WTC11 (cell line): ENCODE measurements around the gene SYT15.
"Not testable (repeated sequence)": the region's sequence is repeated elsewhere in the genome, so short reads cannot be mapped to it uniquely, and the experiment has no call there.

ENCODE experiments used
- CREM ChIP-seq: sonication (generic); formaldehyde crosslinking; IDR thresholded peaks from 2 replicates; pipeline ENCODE4 v1.8.1; 2022; ENCODE audit warnings: mild to moderate bottlenecking, missing genetic modification reagents, moderate library complexity
- FOXK1 ChIP-seq: sonication (generic); formaldehyde crosslinking; IDR thresholded peaks from 2 replicates; pipeline ENCODE4 v1.8.0; 2022; ENCODE audit warnings: mild to moderate bottlenecking, moderate library complexity, missing genetic modification reagents
- MXD4 ChIP-seq: fragments of 250-450 bp; sonication (Bioruptor Pico); IDR thresholded peaks from 2 replicates; pipeline ENCODE4 v1.8.0; 2021; ENCODE audit warnings: mild to moderate bottlenecking, moderate library complexity, borderline replicate concordance
- NR2C2 ChIP-seq: sonication (generic); formaldehyde crosslinking; IDR thresholded peaks from 2 replicates; pipeline ENCODE4 v1.8.0; 2022; ENCODE audit warnings: mild to moderate bottlenecking, missing genetic modification reagents
- SMAD3 ChIP-seq: sonication (generic); formaldehyde crosslinking; IDR thresholded peaks from 2 replicates; pipeline ENCODE4 v1.8.0; 2022; ENCODE audit warnings: missing genetic modification reagents, mild to moderate bottlenecking, borderline replicate concordance
- TP53 ChIP-seq: sonication (generic); formaldehyde crosslinking; IDR thresholded peaks from 2 replicates; pipeline ENCODE4 v1.8.1; 2023; ENCODE audit warnings: mild to moderate bottlenecking, missing genetic modification reagents
- TF ChIP-seq, protein P1 (sequence below): sonication (generic); formaldehyde crosslinking; IDR thresholded peaks from 2 replicates; pipeline ENCODE4 v1.8.0; 2022; ENCODE audit warnings: mild to moderate bottlenecking, missing genetic modification reagents
- TF ChIP-seq, protein P2 (sequence below): fragments of 200-600 bp; IDR thresholded peaks from 2 replicates; pipeline ENCODE4 v1.8.0; 2022; ENCODE audit warnings: antibody characterized with exemption
- TF ChIP-seq, protein P3 (sequence below): sonication (generic); formaldehyde crosslinking; IDR thresholded peaks from 2 replicates; pipeline ENCODE4 v1.8.0; 2022; ENCODE audit warnings: mild to moderate bottlenecking, missing genetic modification reagents
- TF ChIP-seq, protein P4 (sequence below): sonication (generic); formaldehyde crosslinking; IDR thresholded peaks from 2 replicates; pipeline ENCODE4 v1.8.1; 2023; ENCODE audit warnings: mild to moderate bottlenecking, missing genetic modification reagents, moderate library complexity

DNA sequence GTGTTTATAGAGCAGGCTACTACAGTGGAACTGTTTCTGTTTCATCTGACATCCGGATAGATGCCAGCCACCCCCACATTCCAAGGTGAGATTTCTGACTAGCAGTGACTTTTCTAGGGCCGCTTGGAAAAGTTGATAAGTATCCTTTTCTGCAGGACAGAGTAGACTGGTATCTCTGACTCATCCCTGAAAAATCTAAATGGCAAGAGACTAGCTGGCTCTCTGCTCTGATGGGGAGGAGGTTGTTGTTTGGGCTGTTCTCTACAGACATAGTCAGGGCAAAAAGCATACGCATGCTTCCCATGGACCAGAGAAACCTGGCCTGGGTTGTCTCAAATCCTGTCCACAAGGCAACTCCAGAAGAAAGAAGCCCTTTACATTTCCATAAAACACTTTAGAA is 10.7 kb downstream of the SYT15 start:
- not testable (repeated sequence) for TF ChIP-seq MXD4, NR2C2, CREM, SMAD3, TP53, FOXK1 (CRISPR knock-in tag)
- TF ChIP-seq, protein P1, sequence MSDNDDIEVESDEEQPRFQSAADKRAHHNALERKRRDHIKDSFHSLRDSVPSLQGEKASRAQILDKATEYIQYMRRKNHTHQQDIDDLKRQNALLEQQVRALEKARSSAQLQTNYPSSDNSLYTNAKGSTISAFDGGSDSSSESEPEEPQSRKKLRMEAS (CRISPR knock-in tag): not testable (repeated sequence)
- TF ChIP-seq, protein P2, sequence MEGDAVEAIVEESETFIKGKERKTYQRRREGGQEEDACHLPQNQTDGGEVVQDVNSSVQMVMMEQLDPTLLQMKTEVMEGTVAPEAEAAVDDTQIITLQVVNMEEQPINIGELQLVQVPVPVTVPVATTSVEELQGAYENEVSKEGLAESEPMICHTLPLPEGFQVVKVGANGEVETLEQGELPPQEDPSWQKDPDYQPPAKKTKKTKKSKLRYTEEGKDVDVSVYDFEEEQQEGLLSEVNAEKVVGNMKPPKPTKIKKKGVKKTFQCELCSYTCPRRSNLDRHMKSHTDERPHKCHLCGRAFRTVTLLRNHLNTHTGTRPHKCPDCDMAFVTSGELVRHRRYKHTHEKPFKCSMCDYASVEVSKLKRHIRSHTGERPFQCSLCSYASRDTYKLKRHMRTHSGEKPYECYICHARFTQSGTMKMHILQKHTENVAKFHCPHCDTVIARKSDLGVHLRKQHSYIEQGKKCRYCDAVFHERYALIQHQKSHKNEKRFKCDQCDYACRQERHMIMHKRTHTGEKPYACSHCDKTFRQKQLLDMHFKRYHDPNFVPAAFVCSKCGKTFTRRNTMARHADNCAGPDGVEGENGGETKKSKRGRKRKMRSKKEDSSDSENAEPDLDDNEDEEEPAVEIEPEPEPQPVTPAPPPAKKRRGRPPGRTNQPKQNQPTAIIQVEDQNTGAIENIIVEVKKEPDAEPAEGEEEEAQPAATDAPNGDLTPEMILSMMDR: not testable (repeated sequence)
- TF ChIP-seq, protein P3, sequence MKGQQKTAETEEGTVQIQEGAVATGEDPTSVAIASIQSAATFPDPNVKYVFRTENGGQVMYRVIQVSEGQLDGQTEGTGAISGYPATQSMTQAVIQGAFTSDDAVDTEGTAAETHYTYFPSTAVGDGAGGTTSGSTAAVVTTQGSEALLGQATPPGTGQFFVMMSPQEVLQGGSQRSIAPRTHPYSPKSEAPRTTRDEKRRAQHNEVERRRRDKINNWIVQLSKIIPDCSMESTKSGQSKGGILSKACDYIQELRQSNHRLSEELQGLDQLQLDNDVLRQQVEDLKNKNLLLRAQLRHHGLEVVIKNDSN (CRISPR knock-in tag): not testable (repeated sequence)
- TF ChIP-seq, protein P4, sequence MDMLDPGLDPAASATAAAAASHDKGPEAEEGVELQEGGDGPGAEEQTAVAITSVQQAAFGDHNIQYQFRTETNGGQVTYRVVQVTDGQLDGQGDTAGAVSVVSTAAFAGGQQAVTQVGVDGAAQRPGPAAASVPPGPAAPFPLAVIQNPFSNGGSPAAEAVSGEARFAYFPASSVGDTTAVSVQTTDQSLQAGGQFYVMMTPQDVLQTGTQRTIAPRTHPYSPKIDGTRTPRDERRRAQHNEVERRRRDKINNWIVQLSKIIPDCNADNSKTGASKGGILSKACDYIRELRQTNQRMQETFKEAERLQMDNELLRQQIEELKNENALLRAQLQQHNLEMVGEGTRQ (CRISPR knock-in tag): not testable (repeated sequence)
